Sigmoid colon (tissue), 7 donors: ENCODE data around the gene PPP4C. TPM values are rescaled to one million over a fixed set of nuclear protein-coding genes. Genes with fewer than 3 reads are reported as not detected.

Experiments
- DNase-seq: peaks from one replicate; pipeline ENCODE4 v3.0.0-alpha.2; 2019
- H3K27ac ChIP-seq, 4 donors: fragments of 200-600 bp; sonication (generic); one replicate each; pipeline ENCODE4 v1.5.1; 2016 to 2019; ENCODE audit warnings: mild to moderate bottlenecking in 1 of 4
- H3K27me3 ChIP-seq, 3 donors: fragments of 200-600 bp; sonication (generic); one replicate each; pipeline ENCODE4 v1.5.1; 2019; ENCODE audit warnings: mild to moderate bottlenecking in 1 of 3
- H3K36me3 ChIP-seq, 4 donors: fragments of 200-600 bp; sonication (generic); one replicate each; pipeline ENCODE4 v1.5.1; 2016 to 2019
- H3K4me1 ChIP-seq, 4 donors: fragments of 200-600 bp; sonication (generic); one replicate each; pipeline ENCODE4 v1.5.1; 2017 to 2019
- H3K4me3 ChIP-seq, 4 donors: fragments of 200-600 bp; sonication (generic); one replicate each; pipeline ENCODE4 v1.5.1; 2017 to 2019; ENCODE audit warnings: mild to moderate bottlenecking in 2 of 4, moderate library complexity in 1 of 4
- H3K9me3 ChIP-seq, 4 donors: fragments of 200-600 bp in 3 of 4; sonication (generic) in 3 of 4; one replicate each; pipeline versions ENCODE4 v1.5.1 to v1.6.1; 2013 to 2019
- CTCF ChIP-seq, 4 experiments: fragments of 450-650 bp in 3 of 4; fragments of 200-600 bp in 1 of 4; IDR thresholded peaks; one replicate each; pipeline ENCODE4 v1.5.1; 2016 to 2019; ENCODE audit warnings: antibody characterized with exemption in 4 of 4, mild to moderate bottlenecking in 3 of 4, moderate library complexity in 2 of 4
- EP300 ChIP-seq, 4 donors: sonication (generic); formaldehyde crosslinking; IDR thresholded peaks; one replicate each; pipeline ENCODE4 v1.6.1; 2017; ENCODE audit warnings: antibody characterized with exemption in 4 of 4
- POLR2A ChIP-seq, 2 donors: fragments of 450-650 bp; IDR thresholded peaks; one replicate each; pipeline ENCODE4 v1.6.1; 2016; ENCODE audit warnings: antibody characterized with exemption in 2 of 2, mild to moderate bottlenecking in 2 of 2, moderate library complexity in 2 of 2
- POLR2AphosphoS5 ChIP-seq, 4 donors: sonication (generic); formaldehyde crosslinking; IDR thresholded peaks; one replicate each; pipeline ENCODE4 v1.6.1; 2017; ENCODE audit warnings: antibody characterized with exemption in 4 of 4
- WGBS, 2 donors: extraction: QIAGEN DNeasy Blood & Tissue Kit; methylation state at CpG; one replicate each; pipeline ENCODE4 v1.1.7; 2013; 5-methylcytosine and 5-hydroxymethylcytosine counted together
- intact Hi-C: fragments of 100-400 bp; cut with DNase I; formaldehyde crosslinking; loops from one replicate; pipeline ENCODE4 v1.15.1; 2023
- polyA plus RNA-seq, 3 donors: library from polyadenylated mRNA; stranded (reverse); fragments of 200-250 nt; gene quantifications; one replicate each; pipeline ENCODE4 v1.2.3, GENCODE V29; 2013
- total RNA-seq, 4 donors: library from RNA; depleted of rRNA; stranded (reverse); fragments of >200 nt; gene quantifications; one replicate each; pipeline ENCODE4 v1.1.0, GENCODE V29; 2016
- donor health status: healthy with polysubstance abuse.
- donor health status: Bipolar disorder and iron deficiency.
- donor health status: healthy.

The PPP4C gene
- 10 to 100 TPM; 39.2 to 45.6 (median 43.6) TPM for total RNA-seq
- 100 to 1,000 TPM; 118 to 155 (median 146) TPM for polyA plus RNA-seq

GRCh38 chr16:30075503-30076275 is at the start of gene PPP4C:
TSS of gene PPP4C (plus strand) at chr16:30075994. CDS start at chr16:30076378, 384 bp downstream.
- peak within 1 kb of the TSS; percentile 87 to 95 (median 90) for H3K27ac ChIP-seq
- peaks cover 14 to 64% (median 27%) of the 10 kb centered on the region in 4 donors for H3K36me3 ChIP-seq
- H3K27me3 ChIP-seq = no peaks in the 10 kb centered on the region
- WGBS, 2 donors = 1% methylated on average over 67 of the region's 67 CpGs
- intact Hi-C loops = no loop called here
- H3K4me3 ChIP-seq = peak within 1 kb of the TSS; percentile 92 to 99 (median 96)
- peaks cover 0 to 42% (median 33%) of the 10 kb centered on the region in 4 donors for H3K4me1 ChIP-seq
- TF ChIP-seq CTCF (IDR thresholded peaks at IDR 0.05) (no peak), EP300 (IDR thresholded peaks at IDR 0.05) (peak in 1 of 4 donors; percentile 7), POLR2A (IDR thresholded peaks at IDR 0.05) (peak; percentile 80 to 84), POLR2AphosphoS5 (IDR thresholded peaks at IDR 0.05) (peak; percentile 86 to 96 (median 90))
- peak; percentile 97 for DNase-seq
- no peaks in the 10 kb centered on the region for H3K9me3 ChIP-seq

GRCh38 chr16:30026449-30026848 is 49.3 kb upstream of the PPP4C start:
- intact Hi-C loops = no loop called here
- no peaks in the 10 kb centered on the region for H3K36me3 ChIP-seq
- WGBS, 2 donors = 83 to 92% methylated on average over 18 of the region's 18 CpGs

GRCh38 chr16:30027588-30028437 is 48.0 kb upstream of the PPP4C start:
- no peak overlapping the region for H3K4me3 ChIP-seq
- no peak for DNase-seq
- no peak overlapping the region for H3K27ac ChIP-seq
- H3K36me3 ChIP-seq = no peaks in the 10 kb centered on the region
- WGBS, 2 donors = 45 to 47% methylated on average over 13 of the region's 13 CpGs
- intact Hi-C loops = no loop called here
- peaks cover 35 to 78% (median 62%) of the 10 kb centered on the region in 3 donors for H3K27me3 ChIP-seq
- TF ChIP-seq EP300 (IDR thresholded peaks at IDR 0.05) (no peak), POLR2A (IDR thresholded peaks at IDR 0.05) (no peak), CTCF (IDR thresholded peaks at IDR 0.05) (no peak), POLR2AphosphoS5 (IDR thresholded peaks at IDR 0.05) (no peak)
- no peaks in the 10 kb centered on the region for H3K9me3 ChIP-seq
- H3K4me1 ChIP-seq = peaks cover 0 to 13% (median 9%) of the 10 kb centered on the region in 4 donors

More at GRCh38 chr16:30026449-30026848, 49.3 kb upstream of the PPP4C start:
- Histone ChIP-seq H3K4me1 (peaks cover 0 to 15% (median 13%) of the 10 kb centered on the region in 4 donors), H3K27ac (no peak overlapping the region), H3K9me3 (no peaks in the 10 kb centered on the region), H3K27me3 (peaks cover 29 to 64% (median 48%) of the 10 kb centered on the region in 3 donors), H3K4me3 (no peak overlapping the region)
- no peak for TF ChIP-seq POLR2A (IDR thresholded peaks at IDR 0.05)
- TF ChIP-seq CTCF (IDR thresholded peaks at IDR 0.05) = no peak
- TF ChIP-seq EP300 (IDR thresholded peaks at IDR 0.05) = no peak
- no peak for TF ChIP-seq POLR2AphosphoS5 (IDR thresholded peaks at IDR 0.05)
- DNase-seq = no peak

GRCh38 chr16:30028438-30029076 is 47.2 kb upstream of the PPP4C start:
- TF ChIP-seq POLR2A (IDR thresholded peaks at IDR 0.05) (no peak), EP300 (IDR thresholded peaks at IDR 0.05) (no peak), POLR2AphosphoS5 (IDR thresholded peaks at IDR 0.05) (no peak), CTCF (IDR thresholded peaks at IDR 0.05) (no peak)
- intact Hi-C loops = no loop called here
- H3K9me3 ChIP-seq = no peaks in the 10 kb centered on the region
- H3K27ac ChIP-seq = no peak overlapping the region
- DNase-seq = no peak
- WGBS, 2 donors = 14 to 15% methylated on average over 18 of the region's 18 CpGs
- no peaks in the 10 kb centered on the region for H3K36me3 ChIP-seq
- no peak overlapping the region for H3K4me3 ChIP-seq
- peaks cover 0 to 13% (median 9%) of the 10 kb centered on the region in 4 donors for H3K4me1 ChIP-seq
- peaks cover 36 to 86% (median 69%) of the 10 kb centered on the region in 3 donors for H3K27me3 ChIP-seq
